B cell (primary cell): ENCODE results near the gene TUBA4A. TPM values are rescaled to one million over a fixed set of nuclear protein-coding genes. Genes with fewer than 3 reads are reported as not detected.
A peak's percentile ranks its signal among the peaks of the same experiment; 100 is the strongest.

Experiments used
- ATAC-seq: fragments of 200-7000 bp; cut with Tn5 transposase; one replicate; pipeline ENCODE4 v1.10.0; 2021; ENCODE audit warnings: low read depth, mild to moderate bottlenecking, moderate number of reproducible peaks, moderate library complexity
- CTCF ChIA-PET: fragments of 350-600 bp; sonication (Branson Sonifier 250); formaldehyde crosslinking; loops from one replicate; lab custom pipeline; 2021; ENCODE audit warnings: antibody characterized with exemption, inconsistent platforms; lab: Charles Lee
- POLR2A ChIA-PET: fragments of 350-600 bp; sonication (Branson Sonifier 250); formaldehyde crosslinking; loops from one replicate; lab custom pipeline; 2021; ENCODE audit warnings: antibody characterized with exemption; lab: Charles Lee
- DNase-seq: peaks from one replicate; pipeline ENCODE4 v3.0.0; 2013
- H2AFZ ChIP-seq: 2 replicates; pipeline ENCODE4 v1.6.1; 2012; ENCODE audit warnings: mild to moderate bottlenecking, low read depth, low read length; ENCODE audit not compliant: insufficient read depth, poor library complexity, severe bottlenecking
- H3K27ac ChIP-seq, 2 donors: 1 replicate in 1 of 2; 2 replicates in 1 of 2; pipeline ENCODE4 v1.5.1; 2012 to 2013; ENCODE audit warnings: low read length in 2 of 2, mild to moderate bottlenecking in 2 of 2, moderate library complexity in 1 of 2
- H3K27me3 ChIP-seq, 4 experiments: fragments of 200-600 bp in 1 of 4; sonication (generic) in 1 of 4; replicated peaks in 1 of 4; 1 replicate in 2 of 4; 2 replicates in 2 of 4; pipeline versions ENCODE4 v1.6.1 to v1.7.0; 2013 to 2016; ENCODE audit warnings: low read length in 3 of 4, mild to moderate bottlenecking in 2 of 4, mixed read lengths in 1 of 4, moderate library complexity in 1 of 4; ENCODE audit not compliant: insufficient read depth in 4 of 4, control insufficient read depth in 3 of 4; ENCODE audit errors: control extremely low read depth in 1 of 4
- H3K36me3 ChIP-seq, 2 experiments: replicated peaks in 1 of 2; 1 replicate in 1 of 2; 2 replicates in 1 of 2; pipeline versions ENCODE4 v1.6.1 to v1.7.1; 2013; ENCODE audit warnings: low read length in 1 of 2; ENCODE audit not compliant: insufficient read depth in 2 of 2, control insufficient read depth in 1 of 2; ENCODE audit errors: control extremely low read depth in 1 of 2, extremely low read depth in 1 of 2
- H3K4me1 ChIP-seq, 2 donors: fragments of 200-600 bp in 1 of 2; sonication (generic) in 1 of 2; 1 replicate in 1 of 2; 2 replicates in 1 of 2; pipeline versions ENCODE4 v1.5.1 to v1.6.1; 2013 to 2017; ENCODE audit warnings: low read length in 2 of 2; ENCODE audit not compliant: control insufficient read depth in 2 of 2, insufficient read depth in 2 of 2
- H3K4me2 ChIP-seq: replicated peaks from 2 replicates; pipeline ENCODE3; 2012; ENCODE audit warnings: mild to moderate bottlenecking, low read depth, low read length; ENCODE audit not compliant: poor library complexity, severe bottlenecking
- H3K4me3 ChIP-seq, 5 experiments: fragments of 200-600 bp in 1 of 5; sonication (generic) in 1 of 5; 1 replicate in 3 of 5; 2 replicates in 2 of 5; pipeline versions ENCODE4 v1.5.1 to v1.7.0; 2011 to 2016; ENCODE audit warnings: low read length in 4 of 5, mild to moderate bottlenecking in 4 of 5, low read depth in 2 of 5, control low read depth in 1 of 5, moderate library complexity in 1 of 5; ENCODE audit not compliant: insufficient read depth in 1 of 5; ENCODE audit errors: control extremely low read depth in 1 of 5, extremely low read depth in 1 of 5
- H3K79me2 ChIP-seq: fragments of 200-600 bp; sonication (generic); one replicate; pipeline ENCODE4 v1.6.0; 2016; ENCODE audit warnings: low read length; ENCODE audit not compliant: control insufficient read depth, insufficient read depth
- H3K9ac ChIP-seq: fragments of 200-600 bp; sonication (generic); 2 replicates; pipeline ENCODE4 v1.6.1; 2017; ENCODE audit warnings: mild to moderate bottlenecking, low read length, moderate library complexity
- H3K9me3 ChIP-seq, 3 donors: one replicate each; pipeline versions ENCODE4 v1.6.1 to v1.7.1; 2013; ENCODE audit warnings: low read length in 2 of 3; ENCODE audit not compliant: control insufficient read depth in 2 of 3, insufficient read depth in 1 of 3; ENCODE audit errors: control extremely low read depth in 1 of 3
- H4K20me1 ChIP-seq: 2 replicates; pipeline ENCODE4 v1.6.0; 2012; ENCODE audit warnings: mild to moderate bottlenecking, low read length; ENCODE audit not compliant: insufficient read depth, control insufficient read depth, poor library complexity, severe bottlenecking
- H3K27ac Mint-ChIP-seq: one replicate; pipeline ENCODE4 v1.8.0; 2021; ENCODE audit warnings: mixed read lengths
- H3K27me3 Mint-ChIP-seq: one replicate; pipeline ENCODE4 v1.8.0; 2021; ENCODE audit warnings: mixed read lengths
- H3K4me1 Mint-ChIP-seq: one replicate; pipeline ENCODE4 v1.8.0; 2021; ENCODE audit warnings: mixed read lengths
- H3K4me3 Mint-ChIP-seq: one replicate; pipeline ENCODE4 v1.8.0; 2021; ENCODE audit warnings: mixed read lengths
- H3K9me3 Mint-ChIP-seq: one replicate; pipeline ENCODE4 v1.8.0; 2022; ENCODE audit warnings: mixed read lengths; ENCODE audit not compliant: insufficient read depth
- CTCF ChIP-seq: fragments of 200-600 bp; IDR thresholded peaks from one replicate; pipeline ENCODE4 v1.8.0; 2022; ENCODE audit warnings: antibody characterized with exemption, mild to moderate bottlenecking
- EZH2 ChIP-seq: IDR thresholded peaks from 2 replicates; pipeline ENCODE4 v1.6.1; 2012; ENCODE audit warnings: borderline replicate concordance, low read depth, mild to moderate bottlenecking, moderate library complexity, low read length; ENCODE audit not compliant: insufficient read depth, poor library complexity, severe bottlenecking
- WGBS: methylation state at CpG from one replicate; pipeline ENCODE4 v1.1.5; 2013; ENCODE audit warnings: missing lambda C conversion rate; ENCODE audit not compliant: insufficient coverage; 5-methylcytosine and 5-hydroxymethylcytosine counted together
- intact Hi-C: fragments of 100-400 bp; cut with micrococcal nuclease; formaldehyde crosslinking; loops from one replicate; pipeline ENCODE4 v1.10.0; 2022
- polyA plus RNA-seq: library from polyadenylated mRNA; depleted of rRNA; stranded (reverse); fragments of >200 nt; gene quantifications from 2 replicates; pipeline ENCODE4 v1.2.3, GENCODE V29; 2012
- total RNA-seq, 2 donors: library from RNA; stranded (reverse); fragments of 120-200 nt in 1 of 2; gene quantifications; 1 replicate in 1 of 2; 2 replicates in 1 of 2; pipeline versions ENCODE4 v1.2.3 to v1.2.4, GENCODE V29; 2013 to 2022

Gene TUBA4A
- total and polyA plus RNA-seq, 2 donors (not counting 1 experiment from before 2014, with no cell fraction given) = 196 to 338 TPM

DNA sequence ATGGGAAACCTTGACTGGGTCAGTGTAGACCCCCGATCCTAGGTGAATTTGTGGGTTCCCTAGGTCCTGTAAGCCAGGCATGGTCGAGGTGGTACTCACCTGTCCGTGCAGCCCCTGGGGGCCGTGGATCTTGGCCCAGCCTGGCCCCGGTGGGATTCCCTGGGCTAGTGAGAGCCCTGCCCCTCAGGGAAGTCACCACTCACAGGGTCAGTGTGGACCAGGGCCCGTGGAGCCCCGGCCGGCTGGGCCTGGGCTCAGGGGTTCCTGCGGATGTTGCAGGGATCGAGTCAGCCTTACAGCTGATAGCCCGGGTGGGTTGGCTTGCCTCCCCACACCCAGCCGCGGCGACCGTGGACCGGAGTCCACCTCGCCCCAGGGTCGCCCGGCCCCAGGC lies 24.8 kb downstream of the TUBA4A start:
- Mint-ChIP-seq H3K4me3 (peak overlapping the region; percentile 99), H3K27ac (peak overlapping the region; percentile 70), H3K9me3 (no peaks in the 10 kb centered on the region), H3K4me1 (peaks cover 38% of the 10 kb centered on the region), H3K27me3 (no peaks in the 10 kb centered on the region)
- peaks cover 17 to 23% of the 10 kb centered on the region in 2 donors for H3K4me1 ChIP-seq
- POLR2A ChIA-PET = interaction anchor here (0.6 to 3.2 kb wide), 14 partner anchors 10 to 66 kb away, joined by 3 to 56 read pairs (median 10); partner anchors contain the start of genes ABCB6, CNPPD1, DNAJB2 and GLB1L
- H3K4me3 ChIP-seq = peak overlapping the region; percentile 86 to 98 (median 92)
- ATAC-seq = no peak
- intact Hi-C loops = loop anchor here (1.0 to 5.0 kb wide), 11 partner anchors 10 to 368 kb away; partner anchors contain the start of genes CNPPD1, DNAJB2, GLB1L and NHEJ1
- peak overlapping the region; percentile 82 for H3K9ac ChIP-seq
- H3K4me2 ChIP-seq = peak overlapping the region; percentile 93
- 2% methylated on average over 19 of the region's 19 CpGs for WGBS
- no peak for DNase-seq
- H3K9me3 ChIP-seq = no peaks in the 10 kb centered on the region
- peaks cover 71% of the 10 kb centered on the region for H4K20me1 ChIP-seq
- no peaks in the 10 kb centered on the region for H3K27me3 ChIP-seq
- peak overlapping the region; percentile 70 to 87 for H3K27ac ChIP-seq
- H2AFZ ChIP-seq = peak overlapping the region; percentile 78
- peaks cover 7 to 45% of the 10 kb centered on the region in 2 experiments for H3K36me3 ChIP-seq
- CTCF ChIA-PET = interaction anchor here (1.2 to 4.9 kb wide), 12 partner anchors 14 to 71 kb away, joined by 3 to 30 read pairs (median 5); partner anchors contain the start of genes CNPPD1, GLB1L, STK16 and TUBA4A
- H3K79me2 ChIP-seq = peaks cover 75% of the 10 kb centered on the region
- no peak for TF ChIP-seq EZH2
- no peak for TF ChIP-seq CTCF
